Measurements from ENCODE around the gene RHBDF2. TPM values are rescaled to one million over a fixed set of nuclear protein-coding genes. Genes with fewer than 3 reads are reported as not detected.

Gene RHBDF2
- total RNA-seq, 3 donors from 2014 or later (not counting 1 experiment from before 2014, with no cell fraction given) = 194 to 233 (median 202) TPM

GRCh38 chr17:76541739-76542454 lies 40.7 kb upstream of the RHBDF2 start:
- Histone ChIP-seq H3K4me3 (ENCODE audit: low read length) (no peak overlapping the region), H3K9me3 (ENCODE audit: control insufficient read depth, insufficient read depth, low read length) (no peaks in the 10 kb centered on the region), H3K27me3 (ENCODE audit: control insufficient read depth, insufficient read depth, low read length) (peaks cover 17% of the 10 kb centered on the region), H3K4me1 (ENCODE audit: control insufficient read depth, insufficient read depth, low read length) (peaks cover 46% of the 10 kb centered on the region), H3K27ac (ENCODE audit: low read length) (no peak overlapping the region), H3K36me3 (ENCODE audit: control insufficient read depth, insufficient read depth, low read length) (no peaks in the 10 kb centered on the region)
- H3K36me3 Mint-ChIP-seq = no peaks in the 10 kb centered on the region
- ATAC-seq = no peak
- H3K9me3 Mint-ChIP-seq = no peaks in the 10 kb centered on the region
- H3K4me1 Mint-ChIP-seq = peaks cover 0 to 21% of the 10 kb centered on the region in 2 donors
- H3K27ac Mint-ChIP-seq = no peak overlapping the region
- intact Hi-C loops (cut with micrococcal nuclease) = no loop called here
- no peak for TF ChIP-seq CTCF (IDR thresholded peaks at IDR 0.05)
- DNase-seq = no peak
- 92% methylated on average over 9 of the region's 10 CpGs for WGBS (ENCODE audit: insufficient coverage)
- peaks cover 11 to 16% of the 10 kb centered on the region in 2 donors for H3K27me3 Mint-ChIP-seq (ENCODE audit: low read depth in 2 of 2)
- no peak overlapping the region for H3K4me3 Mint-ChIP-seq

GRCh38 chr17:76540381-76541300 lies 39.4 kb upstream of the RHBDF2 start:
- H3K36me3 ChIP-seq (ENCODE audit: control insufficient read depth, insufficient read depth, low read length) = no peaks in the 10 kb centered on the region
- no peaks in the 10 kb centered on the region for H3K36me3 Mint-ChIP-seq
- H3K4me1 Mint-ChIP-seq = peaks cover 0 to 21% of the 10 kb centered on the region in 2 donors
- H3K27ac ChIP-seq (ENCODE audit: low read length) = no peak overlapping the region
- WGBS (ENCODE audit: insufficient coverage) = 33% methylated on average over 27 of the region's 27 CpGs
- H3K4me1 ChIP-seq (ENCODE audit: control insufficient read depth, insufficient read depth, low read length) = peaks cover 39% of the 10 kb centered on the region
- H3K9me3 Mint-ChIP-seq = no peaks in the 10 kb centered on the region
- peaks cover 24% of the 10 kb centered on the region for H3K27me3 ChIP-seq (ENCODE audit: control insufficient read depth, insufficient read depth, low read length)
- H3K9me3 ChIP-seq (ENCODE audit: control insufficient read depth, insufficient read depth, low read length) = no peaks in the 10 kb centered on the region
- intact Hi-C loops (cut with micrococcal nuclease) = no loop called here
- DNase-seq (peak in 1 of 2 donors; percentile 43), ATAC-seq (peak; percentile 47 to 54 (median 47))
- TF ChIP-seq CTCF (IDR thresholded peaks at IDR 0.05) = no peak
- H3K4me3 Mint-ChIP-seq = no peak overlapping the region
- no peak overlapping the region for H3K27ac Mint-ChIP-seq
- H3K27me3 Mint-ChIP-seq (ENCODE audit: low read depth in 2 of 2) = peaks cover 11 to 26% of the 10 kb centered on the region in 2 donors
- no peak overlapping the region for H3K4me3 ChIP-seq (ENCODE audit: low read length)

- Histone ChIP-seq H3K4me3 (ENCODE audit: low read length) (no peak within 1 kb of the TSS), H3K27ac (ENCODE audit: low read length) (no peak within 1 kb of the TSS), H3K27me3 (ENCODE audit: control insufficient read depth, insufficient read depth, low read length) (peaks cover 24% of the 10 kb centered on the region), H3K9me3 (ENCODE audit: control insufficient read depth, insufficient read depth, low read length) (no peaks in the 10 kb centered on the region), H3K36me3 (ENCODE audit: control insufficient read depth, insufficient read depth, low read length) (no peaks in the 10 kb centered on the region), H3K4me1 (ENCODE audit: control insufficient read depth, insufficient read depth, low read length) (peaks cover 31% of the 10 kb centered on the region)
- WGBS (ENCODE audit: insufficient coverage) = 91% methylated on average over 19 of the region's 22 CpGs
- Mint-ChIP-seq H3K36me3 (no peaks in the 10 kb centered on the region), H3K4me1 (peaks cover 0 to 20% of the 10 kb centered on the region in 2 donors), H3K27ac (no peak within 1 kb of the TSS), H3K27me3 (ENCODE audit: low read depth in 2 of 2) (peaks cover 11 to 32% of the 10 kb centered on the region in 2 donors), H3K4me3 (peak within 1 kb of the TSS; percentile 68), H3K9me3 (no peaks in the 10 kb centered on the region)
- TF ChIP-seq CTCF (IDR thresholded peaks at IDR 0.05) = no peak
- ATAC-seq = no peak
- intact Hi-C loops (cut with micrococcal nuclease) = no loop called here
- no peak for DNase-seq
Measured at GRCh38 chr17:76539631-76540271, 38.5 kb upstream of the RHBDF2 start, which contains the start of gene PRCD. PRCD (plus strand) TSS chr17:76540044; CDS start chr17:76540142, 98 bp downstream.
